Upper lobe of left lung (tissue), 6 donors: Measurements from ENCODE around the gene OLFML1. TPM values are rescaled to one million over a fixed set of nuclear protein-coding genes. Genes with fewer than 3 reads are reported as not detected.

ENCODE experiments used
- ATAC-seq, 2 donors: fragments of 200-7000 bp; cut with Tn5 transposase; one replicate each; pipeline ENCODE4 v1.9.1; 2022; ENCODE audit warnings: mild to moderate bottlenecking in 2 of 2, moderate library complexity in 2 of 2; ENCODE audit not compliant: low FRiP score in 2 of 2
- DNase-seq, 2 donors: peaks; one replicate each; pipeline ENCODE4 v3.0.0-alpha.2; 2019 to 2020
- H3K27ac ChIP-seq, 4 donors: fragments of 200-600 bp; sonication (generic); one replicate each; pipeline ENCODE4 v1.5.1; 2016 to 2019
- H3K27me3 ChIP-seq, 4 donors: fragments of 200-600 bp; sonication (generic); one replicate each; pipeline ENCODE4 v1.5.1; 2017 to 2019
- H3K36me3 ChIP-seq, 4 donors: fragments of 200-600 bp; sonication (generic); one replicate each; pipeline ENCODE4 v1.5.1; 2016 to 2019
- H3K4me1 ChIP-seq, 4 donors: fragments of 200-600 bp; sonication (generic); one replicate each; pipeline ENCODE4 v1.5.1; 2018 to 2019
- H3K4me3 ChIP-seq, 4 donors: fragments of 200-600 bp; sonication (generic); one replicate each; pipeline ENCODE4 v1.5.1; 2017 to 2019; ENCODE audit warnings: mild to moderate bottlenecking in 2 of 4, moderate library complexity in 1 of 4
- H3K9me3 ChIP-seq, 4 donors: fragments of 200-600 bp; sonication (generic); one replicate each; pipeline ENCODE4 v1.5.1; 2018 to 2019
- EP300 ChIP-seq, 4 donors: sonication (generic); formaldehyde crosslinking; IDR thresholded peaks; one replicate each; pipeline ENCODE4 v1.5.1; 2017; ENCODE audit warnings: antibody characterized with exemption in 4 of 4, control low read depth in 2 of 4
- POLR2A ChIP-seq, 4 donors: fragments of 450-650 bp; IDR thresholded peaks; one replicate each; pipeline ENCODE4 v1.5.1; 2016 to 2017; ENCODE audit warnings: antibody characterized with exemption in 4 of 4, mild to moderate bottlenecking in 2 of 4
- POLR2AphosphoS5 ChIP-seq, 2 donors: sonication (generic); formaldehyde crosslinking; IDR thresholded peaks; one replicate each; pipeline ENCODE4 v1.5.1; 2017; ENCODE audit warnings: antibody characterized with exemption in 2 of 2
- WGBS, 2 donors: methylation state at CpG; one replicate each; pipeline ENCODE4 v1.1.5; 2017 to 2018; 5-methylcytosine and 5-hydroxymethylcytosine counted together
- total RNA-seq, 6 donors: library from RNA; depleted of rRNA in 4 of 6; stranded (reverse); fragments of >200 nt in 4 of 6; gene quantifications; one replicate each; pipeline versions ENCODE4 v1.1.0 to v1.2.1, GENCODE V29; 2016 to 2021
- TF ChIP-seq, protein P1 (sequence below), 6 experiments: fragments of 450-650 bp in 4 of 6; fragments of 200-600 bp in 2 of 6; sonication (generic) in 2 of 6; IDR thresholded peaks; one replicate each; pipeline ENCODE4 v1.5.1; 2016 to 2019; ENCODE audit warnings: antibody characterized with exemption in 6 of 6
- donor health status: DM: no; HTN: no; CAD: no; lungs with moderate emphysema.
- donor health status: DM: no; HTN: yes; CAD: no; lungs with severe emphysema.

The OLFML1 gene
- total RNA-seq, 6 donors from 2014 or later = 1.6 to 34.2 (median 4.6) TPM

DNA sequence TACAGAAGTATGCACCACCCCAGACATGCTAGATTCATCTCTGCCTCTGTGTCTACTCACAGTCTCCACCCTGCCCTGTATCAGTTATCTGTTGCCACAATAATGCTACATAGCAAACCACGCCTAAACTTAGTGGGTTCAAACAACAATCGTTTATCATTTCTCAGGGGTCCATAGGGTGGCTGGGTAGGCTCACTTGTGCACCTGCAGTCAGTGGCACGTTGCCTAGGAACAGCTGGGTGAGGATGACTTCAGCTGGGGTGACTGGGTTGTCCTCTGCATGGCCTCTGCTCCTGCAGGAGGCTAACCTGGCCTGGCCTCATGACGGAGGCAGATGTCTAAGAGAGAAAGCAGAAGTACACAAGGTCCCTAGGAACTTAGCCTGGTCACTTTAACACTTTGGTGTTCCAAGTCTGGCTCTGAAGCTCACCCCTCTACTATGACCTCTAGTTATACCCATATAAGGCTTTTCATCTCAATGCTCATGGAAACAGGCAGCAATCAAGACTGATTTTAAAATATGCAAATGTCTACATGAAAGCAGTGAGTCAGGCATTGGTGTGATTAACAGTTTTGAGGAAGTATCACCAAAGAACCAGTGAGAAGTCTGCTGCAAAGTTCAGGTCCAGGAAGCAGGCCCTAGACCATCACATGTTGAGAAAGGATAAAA lies 10.7 kb downstream of the OLFML1 start:
- 75 to 78% methylated on average over 4 of the region's 4 CpGs for WGBS, 2 donors
- peak; percentile 62 to 78 for ATAC-seq

DNA sequence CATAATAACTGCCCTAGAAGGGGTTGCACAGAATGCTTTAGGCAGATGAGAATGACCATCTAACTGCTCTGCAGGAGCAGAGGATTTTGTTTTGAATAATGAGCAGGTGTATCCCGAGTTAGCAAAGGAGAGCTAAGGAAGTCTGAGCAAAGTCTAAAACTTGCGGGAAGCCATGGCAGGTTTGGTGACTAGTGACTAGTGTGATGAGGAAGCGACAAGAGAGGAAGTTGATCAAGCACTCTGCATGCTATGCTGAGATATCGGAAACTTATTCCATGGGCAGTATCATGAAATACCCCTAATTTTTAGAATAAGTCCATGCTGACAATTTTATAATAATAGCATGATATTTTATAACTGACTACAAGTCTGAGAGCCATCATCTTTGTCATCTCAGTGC lies 12.9 kb downstream of the OLFML1 start:
- Histone ChIP-seq H3K36me3 (no peaks in the 10 kb centered on the region), H3K27ac (no peak overlapping the region), H3K9me3 (no peaks in the 10 kb centered on the region), H3K27me3 (no peaks in the 10 kb centered on the region), H3K4me1 (peaks cover 0 to 6% (median 2%) of the 10 kb centered on the region in 4 donors), H3K4me3 (no peak overlapping the region)
- DNase-seq (no peak), ATAC-seq (peak in 1 of 2 donors; percentile 47)
- TF ChIP-seq POLR2AphosphoS5 (IDR thresholded peaks at IDR 0.05) = no peak
- no peak for TF ChIP-seq POLR2A (IDR thresholded peaks at IDR 0.05)
- TF ChIP-seq, protein P1, sequence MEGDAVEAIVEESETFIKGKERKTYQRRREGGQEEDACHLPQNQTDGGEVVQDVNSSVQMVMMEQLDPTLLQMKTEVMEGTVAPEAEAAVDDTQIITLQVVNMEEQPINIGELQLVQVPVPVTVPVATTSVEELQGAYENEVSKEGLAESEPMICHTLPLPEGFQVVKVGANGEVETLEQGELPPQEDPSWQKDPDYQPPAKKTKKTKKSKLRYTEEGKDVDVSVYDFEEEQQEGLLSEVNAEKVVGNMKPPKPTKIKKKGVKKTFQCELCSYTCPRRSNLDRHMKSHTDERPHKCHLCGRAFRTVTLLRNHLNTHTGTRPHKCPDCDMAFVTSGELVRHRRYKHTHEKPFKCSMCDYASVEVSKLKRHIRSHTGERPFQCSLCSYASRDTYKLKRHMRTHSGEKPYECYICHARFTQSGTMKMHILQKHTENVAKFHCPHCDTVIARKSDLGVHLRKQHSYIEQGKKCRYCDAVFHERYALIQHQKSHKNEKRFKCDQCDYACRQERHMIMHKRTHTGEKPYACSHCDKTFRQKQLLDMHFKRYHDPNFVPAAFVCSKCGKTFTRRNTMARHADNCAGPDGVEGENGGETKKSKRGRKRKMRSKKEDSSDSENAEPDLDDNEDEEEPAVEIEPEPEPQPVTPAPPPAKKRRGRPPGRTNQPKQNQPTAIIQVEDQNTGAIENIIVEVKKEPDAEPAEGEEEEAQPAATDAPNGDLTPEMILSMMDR (IDR thresholded peaks at IDR 0.05) = no peak
- 66 to 68% methylated on average over 4 of the region's 4 CpGs for WGBS, 2 donors

More for the DNA sequence above, 10.7 kb downstream of the OLFML1 start:
- Histone ChIP-seq H3K9me3 (no peaks in the 10 kb centered on the region), H3K4me1 (peaks cover 0 to 6% (median 2%) of the 10 kb centered on the region in 4 donors), H3K27ac (peak overlapping the region in 1 of 4 donors; percentile 60), H3K4me3 (no peak overlapping the region), H3K36me3 (no peaks in the 10 kb centered on the region), H3K27me3 (no peaks in the 10 kb centered on the region)
- peak in 1 of 2 donors; percentile 33 for DNase-seq
- no peak for TF ChIP-seq EP300 (IDR thresholded peaks at IDR 0.05)
- TF ChIP-seq, protein P1 (IDR thresholded peaks at IDR 0.05) = no peak
- TF ChIP-seq POLR2AphosphoS5 (IDR thresholded peaks at IDR 0.05) = no peak
- no peak for TF ChIP-seq POLR2A (IDR thresholded peaks at IDR 0.05)

DNA sequence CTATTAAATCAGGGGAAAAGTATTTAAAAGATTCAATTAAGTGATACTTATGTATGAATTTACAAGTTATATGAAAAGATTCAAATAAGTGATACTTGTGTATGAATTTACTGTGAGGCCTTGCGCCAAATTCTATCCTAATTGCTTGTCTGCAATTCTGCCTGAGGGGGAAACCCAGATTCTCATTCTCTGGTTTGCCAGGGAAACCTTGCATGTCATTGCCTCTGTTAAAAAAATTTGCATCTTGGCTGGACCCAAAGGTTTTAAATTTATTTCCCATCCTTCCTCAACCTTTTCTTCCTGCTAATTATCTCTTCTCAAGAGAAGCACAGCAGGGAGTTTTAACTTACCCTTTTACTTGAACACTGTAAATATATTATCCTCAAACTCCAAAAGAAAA lies 13.8 kb downstream of the OLFML1 start:
- Histone ChIP-seq H3K36me3 (no peaks in the 10 kb centered on the region), H3K27ac (no peak overlapping the region), H3K4me1 (peaks cover 0 to 6% (median 2%) of the 10 kb centered on the region in 4 donors), H3K4me3 (no peak overlapping the region), H3K27me3 (no peaks in the 10 kb centered on the region), H3K9me3 (no peaks in the 10 kb centered on the region)
- ATAC-seq = no peak
- WGBS, 2 donors = 94 to 97% methylated on average over 1 of the region's 1 CpG
- no peak for DNase-seq
- TF ChIP-seq EP300 (IDR thresholded peaks at IDR 0.05) = no peak

DNA sequence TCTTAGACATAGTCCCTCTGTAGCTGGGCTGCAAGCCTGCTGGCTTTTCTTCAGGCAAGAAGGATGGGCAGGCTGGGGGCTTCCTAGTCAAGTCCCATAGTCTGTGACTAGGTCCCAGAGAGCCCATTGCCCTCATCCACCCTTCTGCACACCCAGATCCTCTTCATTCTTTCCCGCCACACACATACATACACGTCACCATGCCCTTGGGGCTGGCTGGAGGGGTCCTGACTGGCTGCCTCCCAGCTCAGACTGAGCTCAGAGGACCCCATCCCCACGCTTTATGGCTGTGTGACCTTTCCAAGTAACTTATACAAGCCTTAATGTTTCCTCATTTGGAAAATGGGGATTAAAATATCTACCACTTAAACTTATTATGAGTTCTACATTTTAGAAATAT lies 14.9 kb downstream of the OLFML1 start:
- H3K9me3 ChIP-seq = no peaks in the 10 kb centered on the region
- H3K36me3 ChIP-seq = no peaks in the 10 kb centered on the region
- no peak overlapping the region for H3K4me3 ChIP-seq
- TF ChIP-seq EP300 (IDR thresholded peaks at IDR 0.05) (no peak), POLR2A (IDR thresholded peaks at IDR 0.05) (no peak), POLR2AphosphoS5 (IDR thresholded peaks at IDR 0.05) (no peak)
- TF ChIP-seq, protein P1 (IDR thresholded peaks at IDR 0.05) = no peak
- 79 to 91% methylated on average over 3 of the region's 3 CpGs for WGBS, 2 donors
- H3K27me3 ChIP-seq = no peaks in the 10 kb centered on the region
- DNase-seq (no peak), ATAC-seq (no peak)
- no peak overlapping the region for H3K27ac ChIP-seq
- peaks cover 0 to 6% (median 2%) of the 10 kb centered on the region in 4 donors for H3K4me1 ChIP-seq

DNA sequence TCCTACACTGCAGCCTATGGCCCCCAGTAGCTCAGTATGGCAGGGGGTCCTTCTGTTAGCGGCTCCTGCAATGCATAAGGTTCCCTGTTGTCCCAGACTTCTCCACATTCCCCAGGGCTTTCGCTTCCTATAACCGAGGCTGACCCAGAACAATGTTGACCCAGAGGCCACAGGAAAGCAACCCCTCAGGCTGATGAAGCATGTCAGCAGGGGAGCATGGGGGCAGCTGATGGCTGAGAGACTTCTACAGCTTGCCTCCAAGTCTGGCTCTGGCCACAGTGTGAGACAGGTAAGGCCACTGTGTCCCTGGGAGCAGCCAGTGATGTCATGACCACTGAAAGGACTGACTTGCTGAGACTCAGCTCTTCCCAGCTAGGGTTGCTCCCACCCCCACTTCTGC lies 15.9 kb downstream of the OLFML1 start:
- Histone ChIP-seq H3K36me3 (no peaks in the 10 kb centered on the region), H3K27ac (no peak overlapping the region), H3K27me3 (no peaks in the 10 kb centered on the region), H3K4me1 (peaks cover 0 to 2% (median 0%) of the 10 kb centered on the region in 4 donors), H3K4me3 (no peak overlapping the region), H3K9me3 (no peaks in the 10 kb centered on the region)
- DNase-seq = no peak
- ATAC-seq = peak in 1 of 2 donors; percentile 38
- 60 to 74% methylated on average over 1 to 3 of the region's 3 CpGs for WGBS, 2 donors
- TF ChIP-seq POLR2AphosphoS5 (IDR thresholded peaks at IDR 0.05) (no peak), EP300 (IDR thresholded peaks at IDR 0.05) (no peak)

DNA sequence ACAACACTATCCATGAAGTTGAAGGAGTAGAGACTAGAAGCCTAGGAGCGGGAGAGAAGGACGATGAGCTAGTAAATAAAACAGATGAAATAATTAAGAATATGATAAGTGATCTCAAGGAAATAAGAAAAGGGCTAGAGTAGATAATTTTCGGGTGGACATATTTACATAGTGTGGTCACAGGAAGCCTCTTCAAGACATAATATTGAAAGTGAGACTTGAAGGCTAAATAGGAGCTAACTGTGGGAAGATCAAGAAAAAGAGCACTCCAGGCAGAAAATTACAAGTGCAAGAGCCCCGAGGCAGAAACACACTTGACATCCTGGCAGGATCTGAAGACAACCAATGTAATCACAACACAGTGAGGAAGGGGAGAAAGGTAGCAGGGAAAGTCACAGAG lies 16.6 kb downstream of the OLFML1 start:
- Histone ChIP-seq H3K4me3 (no peak overlapping the region), H3K4me1 (peaks cover 0 to 2% (median 0%) of the 10 kb centered on the region in 4 donors), H3K27me3 (no peaks in the 10 kb centered on the region), H3K9me3 (no peaks in the 10 kb centered on the region), H3K36me3 (no peaks in the 10 kb centered on the region), H3K27ac (no peak overlapping the region)
- TF ChIP-seq POLR2AphosphoS5 (IDR thresholded peaks at IDR 0.05) = no peak
- no peak for TF ChIP-seq EP300 (IDR thresholded peaks at IDR 0.05)
- TF ChIP-seq POLR2A (IDR thresholded peaks at IDR 0.05) = no peak
- TF ChIP-seq, protein P1 (IDR thresholded peaks at IDR 0.05) = no peak
- DNase-seq (no peak), ATAC-seq (no peak)
- 52 to 60% methylated on average over 4 of the region's 4 CpGs for WGBS, 2 donors
